Body of pancreas (tissue), 4 donors: ENCODE data around the gene SYT14. TPM values are rescaled to one million over a fixed set of nuclear protein-coding genes. Genes with fewer than 3 reads are reported as not detected.
"Not testable (repeated sequence)": the region's sequence is repeated elsewhere in the genome, so short reads cannot be mapped to it uniquely, and the experiment has no call there.

Source experiments
- ATAC-seq: fragments of 150-250 bp; one replicate; pipeline ENCODE4 v1.9.1; 2016
- DNase-seq, 4 donors: peaks; one replicate each; pipeline ENCODE4 v3.0.0-alpha.2; 2019
- H3K27ac ChIP-seq, 4 donors: fragments of 200-600 bp; sonication (generic); 1 replicate in 3 of 4; 2 replicates in 1 of 4; pipeline versions ENCODE4 v1.5.1 to v1.6.1; 2016 to 2019; ENCODE audit warnings: mild to moderate bottlenecking in 1 of 4, mixed read lengths in 1 of 4, moderate library complexity in 1 of 4
- H3K27me3 ChIP-seq, 2 donors: fragments of 200-600 bp; sonication (generic); one replicate each; pipeline ENCODE4 v1.6.0; 2016; ENCODE audit warnings: mild to moderate bottlenecking in 1 of 2
- H3K36me3 ChIP-seq, 2 donors: fragments of 200-600 bp; sonication (generic); replicated peaks in 1 of 2; 2 replicates each; pipeline ENCODE4 v1.5.1; 2016; ENCODE audit warnings: low read depth in 2 of 2; ENCODE audit not compliant: insufficient read depth in 1 of 2
- H3K4me1 ChIP-seq: fragments of 200-600 bp; sonication (generic); one replicate; pipeline ENCODE4 v1.6.0; 2016
- H3K4me3 ChIP-seq, 2 donors: fragments of 200-600 bp; sonication (generic); 1 replicate in 1 of 2; 2 replicates in 1 of 2; pipeline ENCODE4 v1.5.1; 2016 to 2019
- H3K9me3 ChIP-seq, 3 donors: fragments of 200-600 bp; sonication (generic); 1 replicate in 2 of 3; 2 replicates in 1 of 3; pipeline ENCODE4 v1.5.1; 2016
- CTCF ChIP-seq, 7 experiments: fragments of 450-650 bp in 4 of 7; fragments of 200-600 bp in 3 of 7; sonication (generic) in 3 of 7; IDR thresholded peaks; one replicate each; pipeline ENCODE4 v1.5.1; 2016 to 2019; ENCODE audit warnings: antibody characterized with exemption in 7 of 7
- POLR2A ChIP-seq, 3 donors: fragments of 450-650 bp; IDR thresholded peaks; one replicate each; pipeline ENCODE4 v1.6.1; 2016; ENCODE audit warnings: antibody characterized with exemption in 3 of 3, mild to moderate bottlenecking in 2 of 3
- WGBS, 2 donors: methylation state at CpG; one replicate each; pipeline ENCODE4 v1.1.5; 2017; 5-methylcytosine and 5-hydroxymethylcytosine counted together
- intact Hi-C: fragments of 100-400 bp; cut with DNase I; formaldehyde crosslinking; loops from one replicate; pipeline ENCODE4 v1.15.1; 2023
- total RNA-seq, 2 donors: library from RNA; depleted of rRNA; stranded (reverse); fragments of >200 nt; gene quantifications; one replicate each; pipeline ENCODE4 v1.1.0, GENCODE V29; 2016

The SYT14 gene
- total RNA-seq: under 1 TPM in 1 of 2 donors, not detected in 1; 0.78 TPM

GRCh38 chr1:209937996-209938959, at the start of gene SYT14:
SYT14 (plus strand) TSS chr1:209938217; CDS start chr1:209938265, 48 bp downstream.
- ATAC-seq (peak; percentile 53), DNase-seq (peak; percentile 15 to 36 (median 18))
- TF ChIP-seq CTCF (IDR thresholded peaks at IDR 0.05) (no peak), POLR2A (IDR thresholded peaks at IDR 0.05) (no peak)
- Histone ChIP-seq H3K4me1 (peaks cover 6% of the 10 kb centered on the region), H3K36me3 (no peaks in the 10 kb centered on the region), H3K4me3 (no peak within 1 kb of the TSS), H3K9me3 (no peaks in the 10 kb centered on the region), H3K27me3 (peaks cover 0 to 7% of the 10 kb centered on the region in 2 donors), H3K27ac (no peak within 1 kb of the TSS)
- intact Hi-C loops: no loop called here
- WGBS, 2 donors: 3 to 22% methylated on average over 9 to 77 of the region's 98 CpGs

GRCh38 chr1:209888291-209889076, 49.5 kb upstream of the SYT14 start:
- DNase-seq, H3K9me3 ChIP-seq, H3K36me3 ChIP-seq, H3K4me3 ChIP-seq, H3K4me1 ChIP-seq, H3K27ac ChIP-seq, ATAC-seq, intact Hi-C loops, H3K27me3 ChIP-seq: not testable (repeated sequence)
- 75 to 86% methylated on average over 19 to 24 of the region's 31 CpGs for WGBS, 2 donors

- WGBS, 2 donors: 86 to 92% methylated on average over 10 to 32 of the region's 35 CpGs
- H3K4me3 ChIP-seq: no peak overlapping the region
- H3K27ac ChIP-seq: no peak overlapping the region
- intact Hi-C loops: no loop called here
- no peaks in the 10 kb centered on the region for H3K27me3 ChIP-seq
- DNase-seq (no peak), ATAC-seq (no peak)
- no peak for TF ChIP-seq CTCF (IDR thresholded peaks at IDR 0.05)
- TF ChIP-seq POLR2A (IDR thresholded peaks at IDR 0.05): no peak
- H3K36me3 ChIP-seq: no peaks in the 10 kb centered on the region
- no peaks in the 10 kb centered on the region for H3K9me3 ChIP-seq
- no peaks in the 10 kb centered on the region for H3K4me1 ChIP-seq
Measured at GRCh38 chr1:209889077-209889418, 49.0 kb upstream of the SYT14 start.

GRCh38 chr1:209890641-209891330, 47.2 kb upstream of the SYT14 start:
- no peaks in the 10 kb centered on the region for H3K36me3 ChIP-seq
- WGBS, 2 donors: 42 to 59% methylated on average over 3 of the region's 3 CpGs
- TF ChIP-seq CTCF (IDR thresholded peaks at IDR 0.05) (no peak), POLR2A (IDR thresholded peaks at IDR 0.05) (no peak)

GRCh38 chr1:209893751-209894150, 44.3 kb upstream of the SYT14 start:
- Histone ChIP-seq H3K27ac (no peak overlapping the region), H3K4me1 (no peaks in the 10 kb centered on the region), H3K4me3 (no peak overlapping the region), H3K36me3 (no peaks in the 10 kb centered on the region), H3K9me3 (no peaks in the 10 kb centered on the region), H3K27me3 (no peaks in the 10 kb centered on the region)
- intact Hi-C loops: no loop called here
- DNase-seq: no peak
- no peak for TF ChIP-seq CTCF (IDR thresholded peaks at IDR 0.05)
- no peak for TF ChIP-seq POLR2A (IDR thresholded peaks at IDR 0.05)
- 74 to 82% methylated on average over 6 of the region's 6 CpGs for WGBS, 2 donors
- no peak for ATAC-seq

More at GRCh38 chr1:209890641-209891330, 47.2 kb upstream of the SYT14 start:
- Histone ChIP-seq H3K4me3 (no peak overlapping the region), H3K27ac (no peak overlapping the region), H3K4me1 (no peaks in the 10 kb centered on the region), H3K9me3 (no peaks in the 10 kb centered on the region), H3K27me3 (no peaks in the 10 kb centered on the region)
- ATAC-seq: no peak
- no peak for DNase-seq
- intact Hi-C loops: no loop called here
